ENCODE measurements around the gene TRMT2A.

TRMT2A gene

DNA sequence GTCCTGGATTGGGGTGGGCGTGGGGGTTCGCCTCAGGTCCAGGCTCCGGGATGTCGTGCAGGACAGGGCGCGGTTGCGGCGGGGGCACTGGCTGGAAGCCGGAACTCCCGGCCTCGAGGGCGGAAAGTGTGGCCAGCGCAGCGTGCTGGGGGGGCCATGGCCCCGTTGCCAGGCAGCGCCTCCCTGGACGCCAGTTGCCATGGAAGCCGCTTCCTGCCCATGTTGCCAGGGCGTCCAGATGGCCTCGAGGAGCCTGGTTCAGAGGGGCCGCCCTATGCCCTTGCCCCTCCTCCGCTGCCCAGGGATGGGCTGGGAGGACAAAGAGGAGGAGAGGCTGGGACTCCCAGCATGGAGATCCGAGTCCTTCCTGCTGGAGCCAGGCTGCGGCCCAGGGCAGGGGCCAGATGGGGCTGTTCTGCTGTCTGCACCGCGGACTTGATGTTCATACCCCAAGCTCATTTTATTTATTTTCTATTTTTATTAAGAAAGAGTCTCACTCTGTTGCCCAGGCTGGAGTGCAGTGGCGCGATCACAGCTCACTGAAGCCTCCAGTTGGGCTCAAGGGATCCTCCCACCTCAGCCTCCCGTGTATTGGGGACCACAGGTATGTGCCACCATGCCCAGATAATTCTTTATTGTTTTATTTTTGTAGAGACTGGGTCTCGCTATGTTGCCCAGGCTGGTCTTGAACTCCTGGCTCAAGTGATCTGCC is 38.5 kb upstream of the TRMT2A start:
- Histone ChIP-seq H3K36me3 (replicated peaks; ENCODE audit: low read depth, low read length) (no peaks in the 10 kb centered on the region), H3K9me3 (ENCODE audit: insufficient read depth, low read length) (no peaks in the 10 kb centered on the region), H3K4me1 (ENCODE audit: low read length) (no peaks in the 10 kb centered on the region), H3K9ac (ENCODE audit: low read length) (no peak overlapping the region), H4K20me1 (ENCODE audit: insufficient read depth, low read length) (no peaks in the 10 kb centered on the region), H3K4me3 (ENCODE audit: low read length) (no peak overlapping the region), H2AFZ (ENCODE audit: low read depth, low read length) (no peak overlapping the region), H3K27ac (ENCODE audit: low read length) (no peak overlapping the region), H3K27me3 (ENCODE audit: low read depth, low read length) (peaks cover 21% of the 10 kb centered on the region), H3K79me2 (ENCODE audit: low read length) (no peaks in the 10 kb centered on the region), H3K4me2 (ENCODE audit: low read length) (no peak overlapping the region)
- TF ChIP-seq, protein P1, sequence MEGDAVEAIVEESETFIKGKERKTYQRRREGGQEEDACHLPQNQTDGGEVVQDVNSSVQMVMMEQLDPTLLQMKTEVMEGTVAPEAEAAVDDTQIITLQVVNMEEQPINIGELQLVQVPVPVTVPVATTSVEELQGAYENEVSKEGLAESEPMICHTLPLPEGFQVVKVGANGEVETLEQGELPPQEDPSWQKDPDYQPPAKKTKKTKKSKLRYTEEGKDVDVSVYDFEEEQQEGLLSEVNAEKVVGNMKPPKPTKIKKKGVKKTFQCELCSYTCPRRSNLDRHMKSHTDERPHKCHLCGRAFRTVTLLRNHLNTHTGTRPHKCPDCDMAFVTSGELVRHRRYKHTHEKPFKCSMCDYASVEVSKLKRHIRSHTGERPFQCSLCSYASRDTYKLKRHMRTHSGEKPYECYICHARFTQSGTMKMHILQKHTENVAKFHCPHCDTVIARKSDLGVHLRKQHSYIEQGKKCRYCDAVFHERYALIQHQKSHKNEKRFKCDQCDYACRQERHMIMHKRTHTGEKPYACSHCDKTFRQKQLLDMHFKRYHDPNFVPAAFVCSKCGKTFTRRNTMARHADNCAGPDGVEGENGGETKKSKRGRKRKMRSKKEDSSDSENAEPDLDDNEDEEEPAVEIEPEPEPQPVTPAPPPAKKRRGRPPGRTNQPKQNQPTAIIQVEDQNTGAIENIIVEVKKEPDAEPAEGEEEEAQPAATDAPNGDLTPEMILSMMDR (IDR thresholded peaks at IDR 0.05; ENCODE audit: low read depth, low read length) = no peak
- TF ChIP-seq EZH2phosphoT487 (IDR thresholded peaks at IDR 0.05; ENCODE audit: low read depth) = no peak

DNA sequence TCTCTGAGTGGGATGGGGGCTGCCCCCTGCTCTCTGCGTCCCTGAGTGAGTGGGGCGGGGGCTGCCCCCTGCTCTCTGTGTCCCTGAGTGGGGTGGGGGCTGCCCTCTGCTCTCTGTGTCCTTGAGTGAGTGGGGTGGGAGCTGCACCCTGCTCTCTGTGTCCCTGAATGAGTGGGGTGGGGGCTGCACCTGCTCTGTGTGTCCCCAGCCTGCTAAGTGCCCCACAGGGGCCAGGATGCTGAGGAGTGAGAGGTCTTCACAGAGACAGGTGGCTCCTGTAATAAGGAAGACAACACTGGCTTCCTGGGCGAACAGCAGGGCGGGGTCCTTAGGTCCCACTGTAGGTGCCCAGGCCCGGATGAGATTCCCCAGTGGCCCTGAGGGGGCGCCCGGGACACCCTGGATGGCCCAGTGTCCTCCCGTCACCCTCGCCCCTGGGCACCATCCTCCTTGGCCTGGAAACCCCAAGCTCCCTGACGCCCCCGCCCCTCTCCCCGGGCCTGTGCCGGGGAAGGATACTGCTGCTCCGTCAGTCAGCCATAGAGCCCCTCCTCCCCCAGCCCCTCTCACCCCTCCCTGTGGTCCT is 37.7 kb upstream of the TRMT2A start:
- H3K4me3 ChIP-seq (ENCODE audit: low read length) = no peak overlapping the region
- no peaks in the 10 kb centered on the region for H3K4me1 ChIP-seq (ENCODE audit: low read length)
- no peaks in the 10 kb centered on the region for H3K79me2 ChIP-seq (ENCODE audit: low read length)
- no peaks in the 10 kb centered on the region for H3K36me3 ChIP-seq (replicated peaks; ENCODE audit: low read depth, low read length)
- TF ChIP-seq, protein P1 (IDR thresholded peaks at IDR 0.05; ENCODE audit: low read depth, low read length) = no peak
- no peak for TF ChIP-seq EZH2phosphoT487 (IDR thresholded peaks at IDR 0.05; ENCODE audit: low read depth)
- no peaks in the 10 kb centered on the region for H4K20me1 ChIP-seq (ENCODE audit: insufficient read depth, low read length)
- no peak overlapping the region for H3K4me2 ChIP-seq (ENCODE audit: low read length)
- H3K27ac ChIP-seq (ENCODE audit: low read length) = no peak overlapping the region
- H2AFZ ChIP-seq (ENCODE audit: low read depth, low read length) = no peak overlapping the region
- H3K9ac ChIP-seq (ENCODE audit: low read length) = no peak overlapping the region
- peaks cover 17% of the 10 kb centered on the region for H3K27me3 ChIP-seq (ENCODE audit: low read depth, low read length)
- no peaks in the 10 kb centered on the region for H3K9me3 ChIP-seq (ENCODE audit: insufficient read depth, low read length)

DNA sequence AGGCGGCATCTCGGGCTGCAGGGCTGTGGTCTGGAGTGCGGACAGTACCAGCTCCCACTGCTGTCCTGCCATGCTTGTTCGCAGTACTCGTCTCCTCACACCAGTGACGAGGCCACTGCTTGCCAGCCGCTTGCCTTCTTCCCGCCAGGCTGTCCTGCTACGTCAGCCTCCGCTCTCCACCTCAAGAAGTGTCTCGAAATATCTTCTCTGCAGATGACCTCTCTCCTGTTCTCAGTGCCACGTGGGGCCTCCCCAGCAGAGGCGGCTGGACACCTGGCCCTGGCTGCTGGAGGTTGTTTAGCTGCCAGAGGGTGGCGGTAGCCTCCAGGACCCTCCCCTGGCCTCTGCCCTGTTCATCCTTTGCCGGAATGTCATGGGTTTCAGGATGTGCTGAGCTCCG is 36.9 kb upstream of the TRMT2A start:
- H3K4me1 ChIP-seq (ENCODE audit: low read length) = no peaks in the 10 kb centered on the region
- no peak overlapping the region for H2AFZ ChIP-seq (ENCODE audit: low read depth, low read length)
- H3K9ac ChIP-seq (ENCODE audit: low read length) = no peak overlapping the region
- no peaks in the 10 kb centered on the region for H4K20me1 ChIP-seq (ENCODE audit: insufficient read depth, low read length)
- TF ChIP-seq EZH2phosphoT487 (IDR thresholded peaks at IDR 0.05; ENCODE audit: low read depth) = no peak
- TF ChIP-seq, protein P1 (IDR thresholded peaks at IDR 0.05; ENCODE audit: low read depth, low read length) = no peak
- H3K79me2 ChIP-seq (ENCODE audit: low read length) = no peaks in the 10 kb centered on the region
- no peak overlapping the region for H3K4me3 ChIP-seq (ENCODE audit: low read length)
- no peak overlapping the region for H3K4me2 ChIP-seq (ENCODE audit: low read length)
- H3K36me3 ChIP-seq (replicated peaks; ENCODE audit: low read depth, low read length) = no peaks in the 10 kb centered on the region
- no peak overlapping the region for H3K27ac ChIP-seq (ENCODE audit: low read length)
- H3K27me3 ChIP-seq (ENCODE audit: low read depth, low read length) = peaks cover 13% of the 10 kb centered on the region
- no peaks in the 10 kb centered on the region for H3K9me3 ChIP-seq (ENCODE audit: insufficient read depth, low read length)

DNA sequence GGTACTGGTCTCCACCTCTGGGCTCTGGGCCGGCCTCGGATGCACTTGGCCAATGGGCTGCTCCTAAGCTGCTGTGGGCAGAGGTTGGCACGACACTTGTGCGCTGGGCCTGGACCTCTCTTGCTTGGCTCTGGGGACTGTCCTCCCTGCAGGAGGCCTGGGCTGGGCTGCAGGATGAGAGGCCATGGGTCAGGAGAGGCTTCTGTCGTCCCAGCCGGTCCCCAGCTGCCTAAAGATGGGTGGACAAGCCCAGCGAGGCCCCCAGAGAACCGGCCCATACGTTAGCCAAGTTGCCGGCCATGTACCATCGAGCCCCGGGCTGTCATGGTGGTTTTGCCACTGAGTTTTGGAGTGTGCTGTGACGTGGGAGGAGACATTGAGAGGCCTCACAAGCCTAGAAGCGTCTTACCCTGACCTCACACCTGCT is 35.5 kb upstream of the TRMT2A start:
- TF ChIP-seq EZH2phosphoT487 (IDR thresholded peaks at IDR 0.05; ENCODE audit: low read depth) = no peak
- TF ChIP-seq, protein P1 (IDR thresholded peaks at IDR 0.05; ENCODE audit: low read depth, low read length) = no peak
- Histone ChIP-seq H3K4me3 (ENCODE audit: low read length) (no peak overlapping the region), H3K79me2 (ENCODE audit: low read length) (no peaks in the 10 kb centered on the region), H3K27me3 (ENCODE audit: low read depth, low read length) (0 out of 2 replicates have a peak, but pooled peaks cover 4% of the 10 kb centered on the region), H3K9me3 (ENCODE audit: insufficient read depth, low read length) (no peaks in the 10 kb centered on the region), H3K27ac (ENCODE audit: low read length) (no peak overlapping the region), H3K4me2 (ENCODE audit: low read length) (no peak overlapping the region), H3K4me1 (ENCODE audit: low read length) (no peaks in the 10 kb centered on the region), H2AFZ (ENCODE audit: low read depth, low read length) (no peak overlapping the region), H3K9ac (ENCODE audit: low read length) (no peak overlapping the region), H3K36me3 (replicated peaks; ENCODE audit: low read depth, low read length) (no peaks in the 10 kb centered on the region), H4K20me1 (ENCODE audit: insufficient read depth, low read length) (no peaks in the 10 kb centered on the region)
